ENCODE measurements around the gene PPM1K. TPM values are rescaled to one million over a fixed set of nuclear protein-coding genes. Genes with fewer than 3 reads are reported as not detected.

PPM1K gene
- polyA plus RNA-seq, 2 of the 4 experiments (the other 2 are of a cell fraction) = 0.85 to 2.4 TPM

DNA sequence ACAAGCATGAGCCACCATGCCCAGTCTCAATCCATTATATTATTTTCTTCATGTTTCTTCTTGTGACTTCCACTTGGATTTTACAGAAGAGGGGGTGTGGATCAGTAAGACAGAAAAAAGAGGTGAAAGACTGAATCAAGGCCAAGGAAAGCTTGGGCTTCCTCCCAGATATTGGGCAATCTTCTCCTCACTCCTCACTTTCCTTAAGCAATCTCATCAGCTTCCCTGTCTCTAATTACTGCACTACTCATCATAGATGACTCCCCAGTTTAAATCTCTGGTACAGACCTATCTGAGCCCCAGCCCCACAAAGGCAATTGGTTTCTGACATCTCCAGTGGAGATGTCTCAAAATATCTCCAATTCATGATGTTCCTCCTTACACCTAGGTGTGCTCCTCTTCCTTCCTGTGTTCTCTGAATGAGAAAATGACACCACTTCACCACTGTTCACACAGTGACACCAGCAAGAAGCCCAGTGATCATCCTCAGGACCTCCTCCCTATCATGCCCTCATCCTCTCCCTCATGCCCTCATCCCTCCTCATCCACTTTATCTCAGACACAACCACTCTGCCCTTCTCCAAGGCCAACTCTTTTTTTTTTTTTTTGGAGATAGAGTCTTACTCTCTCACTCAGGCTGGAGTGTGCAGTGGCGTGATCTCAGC, 49.5 kb upstream of the PPM1K start (continued):
- TF ChIP-seq TP53 (CRISPR knock-in tag; IDR thresholded peaks at IDR 0.05) (no peak), ELK1 (IDR thresholded peaks at IDR 0.05; ENCODE audit: low read depth, low read length) (no peak), GATA3 (IDR thresholded peaks at IDR 0.05; ENCODE audit: borderline replicate concordance) (no peak)
- TF ChIP-seq, protein P1, sequence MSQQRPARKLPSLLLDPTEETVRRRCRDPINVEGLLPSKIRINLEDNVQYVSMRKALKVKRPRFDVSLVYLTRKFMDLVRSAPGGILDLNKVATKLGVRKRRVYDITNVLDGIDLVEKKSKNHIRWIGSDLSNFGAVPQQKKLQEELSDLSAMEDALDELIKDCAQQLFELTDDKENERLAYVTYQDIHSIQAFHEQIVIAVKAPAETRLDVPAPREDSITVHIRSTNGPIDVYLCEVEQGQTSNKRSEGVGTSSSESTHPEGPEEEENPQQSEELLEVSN (IDR thresholded peaks at IDR 0.05; ENCODE audit: borderline replicate concordance, low read depth) = no peak

GRCh38 chr4:88327665-88328064, 43.3 kb upstream of the PPM1K start:
- Histone ChIP-seq H3K4me3 (no peak overlapping the region), H3K27ac (no peak overlapping the region), H3K9me3 (no peaks in the 10 kb centered on the region), H3K4me1 (no peaks in the 10 kb centered on the region), H3K4me2 (no peak overlapping the region)
- FAIRE-seq (no peak), ATAC-seq (no peak), DNase-seq (ENCODE audit: low read depth in 1 of 2, low spot score in 1 of 2) (no peak)
- WGBS (ENCODE audit: missing lambda C conversion rate) = 50% methylated on average over 1 of the region's 1 CpG
- ChIA-PET POLR2A (no interaction called here), CTCF (no interaction called here)
- no peak for TF ChIP-seq BHLHE40 (IDR thresholded peaks at IDR 0.05; ENCODE audit: low read depth, low read length)
- no peak for TF ChIP-seq MAFK (IDR thresholded peaks at IDR 0.05; ENCODE audit: partially characterized antibody)
- no peak for TF ChIP-seq TP53 (CRISPR knock-in tag; IDR thresholded peaks at IDR 0.05)
- no peak for TF ChIP-seq MYC (IDR thresholded peaks at IDR 0.05; ENCODE audit: borderline replicate concordance, low read length)
- TF ChIP-seq POLR2AphosphoS2 (conservative IDR thresholded peaks at IDR 0.05; ENCODE audit: low read length) = no peak
- no peak for TF ChIP-seq RFX5 (IDR thresholded peaks at IDR 0.05)
- TF ChIP-seq FOXS1 (CRISPR knock-in tag; IDR thresholded peaks at IDR 0.05) = no peak
- no peak for TF ChIP-seq CHD4 (IDR thresholded peaks at IDR 0.05; ENCODE audit: borderline replicate concordance)
- TF ChIP-seq, protein P2, sequence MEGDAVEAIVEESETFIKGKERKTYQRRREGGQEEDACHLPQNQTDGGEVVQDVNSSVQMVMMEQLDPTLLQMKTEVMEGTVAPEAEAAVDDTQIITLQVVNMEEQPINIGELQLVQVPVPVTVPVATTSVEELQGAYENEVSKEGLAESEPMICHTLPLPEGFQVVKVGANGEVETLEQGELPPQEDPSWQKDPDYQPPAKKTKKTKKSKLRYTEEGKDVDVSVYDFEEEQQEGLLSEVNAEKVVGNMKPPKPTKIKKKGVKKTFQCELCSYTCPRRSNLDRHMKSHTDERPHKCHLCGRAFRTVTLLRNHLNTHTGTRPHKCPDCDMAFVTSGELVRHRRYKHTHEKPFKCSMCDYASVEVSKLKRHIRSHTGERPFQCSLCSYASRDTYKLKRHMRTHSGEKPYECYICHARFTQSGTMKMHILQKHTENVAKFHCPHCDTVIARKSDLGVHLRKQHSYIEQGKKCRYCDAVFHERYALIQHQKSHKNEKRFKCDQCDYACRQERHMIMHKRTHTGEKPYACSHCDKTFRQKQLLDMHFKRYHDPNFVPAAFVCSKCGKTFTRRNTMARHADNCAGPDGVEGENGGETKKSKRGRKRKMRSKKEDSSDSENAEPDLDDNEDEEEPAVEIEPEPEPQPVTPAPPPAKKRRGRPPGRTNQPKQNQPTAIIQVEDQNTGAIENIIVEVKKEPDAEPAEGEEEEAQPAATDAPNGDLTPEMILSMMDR (IDR thresholded peaks at IDR 0.05) = no peak

GRCh38 chr4:88320780-88321373, 36.5 kb upstream of the PPM1K start:
- ChIA-PET POLR2A (no interaction called here), CTCF (no interaction called here)
- H3K9me3 ChIP-seq = no peaks in the 10 kb centered on the region
- FAIRE-seq (no peak), ATAC-seq (peak in 1 of 2 experiments; percentile 73; a peak in 4 of 6 replicates), DNase-seq (ENCODE audit: low read depth in 1 of 2, low spot score in 1 of 2) (peak in 1 of 2 experiments; percentile 20)
- H3K4me1 ChIP-seq = peaks cover 5% of the 10 kb centered on the region; the same call in 1 of the 3 replicates
- H3K27ac ChIP-seq = 0 out of 6 replicates have a peak overlapping the region, but pooled peaks of 1 of the 2 experiments have one; percentile 28
- TF ChIP-seq HDAC2 (IDR thresholded peaks at IDR 0.05) (no peak), CHD2 (IDR thresholded peaks at IDR 0.05; ENCODE audit: low read length, partially characterized antibody) (no peak)
- 41% methylated on average over 5 of the region's 5 CpGs for WGBS (ENCODE audit: missing lambda C conversion rate)
- H3K4me3 ChIP-seq = no peak overlapping the region
- peak overlapping the region; percentile 34; the same call in 2 of the 3 replicates for H3K4me2 ChIP-seq

DNA sequence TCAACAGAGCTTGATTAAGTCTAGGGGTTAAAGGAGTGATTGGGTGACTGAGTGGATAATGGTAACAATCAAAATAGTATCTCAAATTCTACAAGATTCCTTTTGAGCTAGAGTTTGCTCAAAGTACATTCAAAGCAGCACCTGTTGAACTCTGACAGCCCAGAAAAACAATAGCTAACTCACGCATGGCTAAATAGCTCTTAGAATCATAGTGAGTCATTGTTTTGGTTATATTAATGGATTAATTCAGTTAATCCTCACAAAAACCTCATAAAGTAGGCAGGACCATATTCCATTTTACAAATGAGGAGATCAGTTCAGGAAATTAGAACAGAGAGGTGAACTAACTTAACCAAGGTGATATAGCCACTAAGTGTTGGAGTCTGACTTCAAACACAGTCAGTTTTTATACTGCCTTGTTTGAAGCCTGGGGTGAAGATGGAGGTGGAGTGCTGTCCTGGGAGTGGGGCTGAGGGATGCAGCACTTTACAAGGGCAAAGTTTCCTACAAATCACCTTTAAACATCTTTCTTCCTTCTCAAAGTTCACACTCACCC, 35.9 kb upstream of the PPM1K start:
- 0 out of 6 replicates have a peak overlapping the region, but pooled peaks of 1 of the 2 experiments have one; percentile 28 for H3K27ac ChIP-seq
- CTCF ChIA-PET = interaction anchor here (0.9 kb wide), 1 partner anchor 195 kb away, joined by 3 read pairs; no protein-coding TSS in a partner anchor
- no peak for FAIRE-seq
- TF ChIP-seq, protein P3, sequence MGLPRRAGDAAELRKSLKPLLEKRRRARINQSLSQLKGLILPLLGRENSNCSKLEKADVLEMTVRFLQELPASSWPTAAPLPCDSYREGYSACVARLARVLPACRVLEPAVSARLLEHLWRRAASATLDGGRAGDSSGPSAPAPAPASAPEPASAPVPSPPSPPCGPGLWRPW (IDR thresholded peaks at IDR 0.05) = no peak
- no peak for TF ChIP-seq RFX5 (IDR thresholded peaks at IDR 0.05)
- TF ChIP-seq CHD4 (IDR thresholded peaks at IDR 0.05; ENCODE audit: borderline replicate concordance) = no peak
- TF ChIP-seq EHF (CRISPR knock-in tag; IDR thresholded peaks at IDR 0.05) = no peak
- no peak for TF ChIP-seq POLR2AphosphoS2 (conservative IDR thresholded peaks at IDR 0.05; ENCODE audit: low read length)
- TF ChIP-seq PBX3 (IDR thresholded peaks at IDR 0.05) = no peak
- no peak for TF ChIP-seq JUN (IDR thresholded peaks at IDR 0.05)
- TF ChIP-seq CBX8 (IDR thresholded peaks at IDR 0.05) = no peak
- no peak for TF ChIP-seq GATA3 (IDR thresholded peaks at IDR 0.05; ENCODE audit: borderline replicate concordance)
- no peak for TF ChIP-seq MYC (IDR thresholded peaks at IDR 0.05; ENCODE audit: borderline replicate concordance, low read length)
- no peak for TF ChIP-seq RARB (CRISPR knock-in tag; IDR thresholded peaks at IDR 0.05)
- no peak for TF ChIP-seq HOXB13 (CRISPR knock-in tag; IDR thresholded peaks at IDR 0.05; ENCODE audit: low read depth)
- no peak for TF ChIP-seq EHMT2 (IDR thresholded peaks at IDR 0.05; ENCODE audit: low read depth)
- no peak for TF ChIP-seq FOSB (CRISPR knock-in tag; IDR thresholded peaks at IDR 0.05)
- TF ChIP-seq MAZ (IDR thresholded peaks at IDR 0.05; ENCODE audit: borderline replicate concordance, low read depth, low read length) = no peak
- no peaks in the 10 kb centered on the region for H3K9me3 ChIP-seq
- POLR2A ChIA-PET = no interaction called here
- peak overlapping the region; percentile 34; the same call in 2 of the 3 replicates for H3K4me2 ChIP-seq
- WGBS (ENCODE audit: missing lambda C conversion rate) = 88% methylated on average over 1 of the region's 1 CpG
- no peak overlapping the region for H3K4me3 ChIP-seq
- no peak for DNase-seq (ENCODE audit: low read depth in 1 of 2, low spot score in 1 of 2)
- ATAC-seq = peak; percentile 24 to 56; a peak in 3 of 6 replicates
- peaks cover 5% of the 10 kb centered on the region; the same call in 1 of the 3 replicates for H3K4me1 ChIP-seq
